PC-9 (cell line): Measurements from ENCODE around the gene CYSRT1. TPM values are rescaled to one million over a fixed set of nuclear protein-coding genes. Genes with fewer than 3 reads are reported as not detected.

Source experiments
- BruUV-seq: library from RNA; stranded (reverse); fragments of 400-500 nt; replicated peaks from 2 replicates; lab custom pipeline; 2021; lab: Mats Ljungman, UMichigan
- CTCF ChIA-PET: fragments of 300-600 bp; sonication (Branson Sonifier 250); formaldehyde crosslinking; loops from one replicate; lab custom pipeline; 2022; ENCODE audit warnings: antibody characterized with exemption; lab: Charles Lee
- POLR2A ChIA-PET: fragments of 300-600 bp; sonication (Branson Sonifier 250); formaldehyde crosslinking; loops from one replicate; lab custom pipeline; 2022; ENCODE audit warnings: antibody characterized with exemption; ENCODE audit not compliant: unreplicated experiment; lab: Charles Lee
- DNase-seq, 2 experiments: peaks; one replicate each; pipeline versions ENCODE4 v3.0.0 to v3.0.0-alpha.2; 2015 to 2022; ENCODE audit warnings: mixed read lengths in 1 of 2
- H2AFZ ChIP-seq: fragments of 200-600 bp; sonication (generic); 2 replicates; pipeline ENCODE4 v1.8.1; 2017; ENCODE audit warnings: antibody characterized with exemption
- H3F3A ChIP-seq: fragments of 200-600 bp; sonication (generic); 2 replicates; pipeline ENCODE4 v1.8.1; 2017; ENCODE audit warnings: antibody characterized with exemption, mild to moderate bottlenecking, low read depth; ENCODE audit not compliant: insufficient read depth
- H3K27ac ChIP-seq: fragments of 200-600 bp; sonication (generic); 2 replicates; pipeline ENCODE4 v1.6.1; 2016; ENCODE audit warnings: mixed run types
- H3K27me3 ChIP-seq: fragments of 200-600 bp; sonication (generic); 2 replicates; pipeline ENCODE4 v1.6.1; 2016; ENCODE audit warnings: low read depth, mixed run types; ENCODE audit not compliant: insufficient read depth
- H3K36me3 ChIP-seq: fragments of 200-600 bp; sonication (generic); 2 replicates; pipeline ENCODE4 v1.6.1; 2016; ENCODE audit warnings: low read depth, mixed run types
- H3K4me1 ChIP-seq: fragments of 200-600 bp; sonication (generic); replicated peaks from 2 replicates; pipeline ENCODE4 v1.6.1; 2016; ENCODE audit warnings: mixed run types; ENCODE audit not compliant: insufficient read depth
- H3K4me2 ChIP-seq: fragments of 200-600 bp; sonication (generic); 2 replicates; pipeline ENCODE4 v1.6.1; 2017; ENCODE audit warnings: mixed run types
- H3K4me3 ChIP-seq: fragments of 200-600 bp; sonication (generic); 2 replicates; pipeline ENCODE4 v1.6.1; 2016; ENCODE audit warnings: mixed run types
- H3K79me2 ChIP-seq: fragments of 200-600 bp; sonication (generic); 2 replicates; pipeline ENCODE4 v1.6.1; 2017; ENCODE audit warnings: low read depth, mixed run types
- H3K9me2 ChIP-seq: fragments of 200-600 bp; sonication (generic); 2 replicates; pipeline ENCODE4 v1.8.1; 2017; ENCODE audit warnings: mild to moderate bottlenecking; ENCODE audit not compliant: insufficient read depth
- H3K9me3 ChIP-seq: fragments of 200-600 bp; sonication (generic); 2 replicates; pipeline ENCODE4 v1.8.1; 2016; ENCODE audit warnings: low read depth; ENCODE audit not compliant: insufficient read depth
- H4K20me1 ChIP-seq: fragments of 200-600 bp; sonication (generic); 2 replicates; pipeline ENCODE4 v1.8.1; 2017; ENCODE audit not compliant: insufficient read depth
- CTCF ChIP-seq: fragments of 200-600 bp; sonication (generic); conservative IDR thresholded peaks from 2 replicates; pipeline ENCODE4 v1.6.1; 2017; ENCODE audit warnings: mixed run types, antibody characterized with exemption, mild to moderate bottlenecking, moderate library complexity
- EZH2 ChIP-seq: fragments of 200-600 bp; sonication (generic); IDR thresholded peaks from 2 replicates; pipeline ENCODE4 v1.8.0; 2017; ENCODE audit warnings: antibody characterized with exemption, low read depth
- intact Hi-C: fragments of 100-400 bp; cut with micrococcal nuclease; formaldehyde crosslinking; loops from one replicate; pipeline ENCODE4 v1.10.0; 2022; ENCODE audit not compliant: unreplicated experiment
- total RNA-seq: library from RNA; stranded (reverse); gene quantifications from 2 replicates; pipeline ENCODE4 v1.2.3, GENCODE V29; 2021

Gene CYSRT1
- total RNA-seq, 1 experiment from 2014 or later, result 15.2 TPM

- Histone ChIP-seq H3K9me3 (no peaks in the 10 kb centered on the region), H3K27me3 (no peaks in the 10 kb centered on the region), H3K9me2 (no peaks in the 10 kb centered on the region), H3K4me1 (peaks cover 70% of the 10 kb centered on the region), H3K36me3 (no peaks in the 10 kb centered on the region), H3K27ac (no peak overlapping the region), H4K20me1 (peaks cover 43% of the 10 kb centered on the region), H3K4me3 (peak overlapping the region; percentile 64), H3K79me2 (peaks cover 78% of the 10 kb centered on the region), H3F3A (peaks cover 45% of the 10 kb centered on the region; the same call in 1 of the 2 replicates), H2AFZ (no peak overlapping the region), H3K4me2 (peak overlapping the region; percentile 82)
- POLR2A ChIA-PET, result interaction anchor here (0.6 kb wide), 1 partner anchor 69 kb away, joined by 6 read pairs; no protein-coding TSS in a partner anchor
- DNase-seq, result no peak
- TF ChIP-seq EZH2, result no peak
- TF ChIP-seq CTCF, result no peak
- intact Hi-C loops, result loop anchor here (1.0 to 2.0 kb wide), 3 partner anchors 10 to 71 kb away; a partner anchor contains a TSS
- CTCF ChIA-PET, result no interaction called here
- BruUV-seq, result TSS peak; percentile 10
Measured at GRCh38 chr9:137199411-137200121, 25.4 kb upstream of the CYSRT1 start.

- peak; percentile 97 to 100 for DNase-seq
- Histone ChIP-seq H3K27me3 (no peaks in the 10 kb centered on the region), H3K36me3 (no peaks in the 10 kb centered on the region), H3K27ac (no peak within 1 kb of the TSS), H3K9me2 (no peaks in the 10 kb centered on the region), H3K4me3 (peak within 1 kb of the TSS; percentile 81), H2AFZ (no peak within 1 kb of the TSS), H3K9me3 (no peaks in the 10 kb centered on the region), H4K20me1 (peaks cover 35% of the 10 kb centered on the region), H3K79me2 (peaks cover 78% of the 10 kb centered on the region), H3F3A (peaks cover 42% of the 10 kb centered on the region; the same call in 1 of the 2 replicates), H3K4me2 (peak within 1 kb of the TSS; percentile 98), H3K4me1 (peaks cover 61% of the 10 kb centered on the region)
- intact Hi-C loops, result loop anchor here (1.0 to 2.0 kb wide), 2 partner anchors 11 to 16 kb away; a partner anchor contains a TSS
- CTCF ChIA-PET, result interaction anchor here (0.6 to 0.9 kb wide), 5 partner anchors 12 to 81 kb away, joined by 3 to 9 read pairs (median 5); partner anchors contain the start of genes ANAPC2, RNF224 and SSNA1
- TF ChIP-seq EZH2, result no peak
- no peak for TF ChIP-seq CTCF
- POLR2A ChIA-PET, result interaction anchor here (0.6 to 1.0 kb wide), 10 partner anchors 12 to 470 kb away, joined by 3 to 20 read pairs (median 5); partner anchors contain the start of genes ANAPC2, CYSRT1, RNF224 and SSNA1
- no TSS peak for BruUV-seq
Measured at GRCh38 chr9:137200311-137201204, 24.4 kb upstream of the CYSRT1 start, which contains the start of gene TPRN. TPRN (minus strand) TSS chr9:137200741; CDS start chr9:137200711, 30 bp downstream.
